GM20431 (cell line): ENCODE measurements around the gene TRABD.

Experiments
- in situ Hi-C: fragments of 300-500 bp; cut with MseI, MboI; formaldehyde crosslinking; loops from one replicate; pipeline ENCODE4 v1.15.0; 2020; ENCODE audit warnings: low sequenced_read_pairs; ENCODE audit not compliant: unreplicated experiment

Gene TRABD

DNA sequence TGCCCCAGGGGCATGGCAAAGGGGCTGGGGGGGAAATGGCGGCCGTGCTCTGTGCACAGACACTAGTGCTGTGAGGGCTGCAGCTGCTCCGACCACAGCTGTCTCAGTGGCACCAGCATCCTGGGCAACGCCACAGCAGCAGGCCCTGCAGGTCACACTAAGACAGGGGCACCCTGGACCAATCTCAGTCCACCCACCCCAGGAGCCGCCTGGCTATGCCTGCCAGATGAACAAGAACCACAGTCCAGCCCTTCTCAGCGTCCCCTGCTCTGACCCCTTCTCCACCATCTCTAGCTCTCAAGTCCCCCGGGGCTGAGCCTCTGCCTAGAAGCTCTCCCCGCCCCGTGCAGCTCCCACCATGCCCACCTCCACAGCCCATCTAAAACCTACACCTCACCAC, 42.7 kb downstream of the TRABD start:
- in situ Hi-C loops = no loop called here

DNA sequence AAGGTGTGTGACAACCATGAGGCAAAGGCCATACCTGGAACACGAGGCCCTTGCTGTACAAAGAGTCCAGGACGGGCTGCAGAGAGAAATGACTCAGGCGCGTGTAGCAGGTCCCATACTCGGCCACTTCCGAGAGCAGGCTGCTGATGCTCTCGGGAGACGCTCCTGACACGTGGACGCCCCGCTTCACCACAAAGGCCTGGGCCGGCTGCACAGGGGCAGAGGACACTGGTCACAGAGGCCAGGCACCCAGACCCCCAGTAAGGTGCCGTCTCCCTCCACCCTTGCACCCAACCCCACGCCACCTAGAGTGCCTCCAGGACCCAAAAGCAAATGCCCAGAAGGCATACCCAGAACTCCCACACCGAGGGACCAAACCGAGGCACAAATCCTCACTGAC, 43.7 kb downstream of the TRABD start:
- in situ Hi-C loops = no loop called here

DNA sequence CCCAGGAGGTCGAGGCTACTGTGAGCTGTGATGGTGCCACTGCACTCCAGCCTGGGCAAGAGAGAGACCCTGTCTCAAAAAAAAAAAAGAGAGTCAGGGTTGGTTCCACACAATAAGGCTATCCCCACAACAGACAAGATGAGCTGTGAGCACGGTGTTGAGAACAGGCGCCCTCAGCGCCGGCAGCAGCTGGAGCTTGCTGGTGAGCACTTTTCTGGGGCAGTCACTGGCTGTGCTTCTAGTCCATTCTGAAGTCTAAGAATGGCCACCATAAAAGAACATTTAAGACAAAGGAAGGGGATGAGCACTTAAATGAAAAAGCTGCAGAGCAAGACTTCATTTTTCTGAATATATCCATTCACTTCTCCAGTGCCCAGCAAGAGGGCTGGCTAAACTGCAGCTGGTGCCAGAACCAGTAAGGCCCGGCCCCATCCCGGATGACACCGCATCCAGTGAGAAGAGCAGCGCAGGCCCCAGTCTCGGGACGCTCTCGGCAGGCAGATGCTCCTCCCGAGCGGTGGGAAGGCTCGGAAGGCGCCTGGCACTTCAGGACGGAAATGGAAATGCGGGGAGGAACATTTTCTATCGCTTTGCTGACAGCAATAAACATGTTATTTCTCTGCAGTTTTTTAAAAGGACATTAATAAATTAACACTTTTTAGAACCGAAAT, 46.9 kb downstream of the TRABD start:
- in situ Hi-C loops = no loop called here

DNA sequence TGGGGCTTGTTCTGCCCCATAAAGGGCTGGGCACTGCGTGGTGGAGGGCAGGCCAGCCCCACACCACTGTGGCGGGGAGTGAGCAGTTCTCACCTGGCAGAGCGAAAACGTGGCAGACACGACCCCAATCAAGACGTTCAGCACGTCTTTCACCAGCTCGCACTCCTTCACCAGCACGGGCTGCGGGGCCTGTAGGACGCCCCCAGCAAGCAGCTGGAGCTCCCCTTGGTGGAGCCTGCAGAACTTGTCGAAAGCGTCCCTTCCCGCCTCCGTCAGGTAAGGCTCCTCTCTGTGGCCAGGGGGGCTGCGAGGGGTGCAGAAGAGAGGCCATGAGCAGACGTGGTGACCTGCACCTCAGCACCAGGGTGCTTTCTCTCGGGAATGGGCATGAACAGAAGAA, 47.5 kb downstream of the TRABD start:
- in situ Hi-C loops = no loop called here

DNA sequence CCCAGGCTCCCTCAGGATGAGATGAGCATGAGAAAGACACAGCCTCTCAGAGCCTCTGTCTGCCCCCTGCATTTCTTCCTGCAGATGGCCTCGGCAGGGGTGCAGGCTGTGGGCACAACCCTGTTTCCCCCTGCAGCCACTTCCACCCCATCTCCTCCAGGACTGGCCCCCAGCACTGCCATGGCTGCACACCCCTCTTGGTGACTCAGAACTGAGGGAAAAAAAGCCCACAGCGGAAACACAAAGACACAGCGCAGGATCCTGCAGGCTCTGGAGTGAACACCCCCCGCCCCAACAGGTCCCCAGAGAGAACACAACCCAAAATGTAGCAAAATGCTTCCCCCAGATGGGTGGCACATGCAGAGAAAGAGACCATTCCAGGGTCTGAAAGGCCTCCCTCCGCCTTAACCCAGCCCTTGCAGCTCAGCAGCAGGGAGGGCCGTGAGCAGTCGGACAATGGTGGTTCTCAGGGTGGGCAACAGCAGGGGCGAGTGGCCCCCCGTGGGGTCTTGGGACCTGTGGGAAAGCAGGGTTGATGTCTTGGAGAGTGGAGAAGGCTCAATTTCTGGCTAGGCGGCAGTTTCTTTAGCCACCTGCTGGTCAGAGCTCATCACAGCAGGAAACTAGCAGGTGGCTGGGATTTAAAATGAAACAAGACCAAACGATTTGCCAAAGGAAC, 51.2 kb downstream of the TRABD start:
- in situ Hi-C loops = no loop called here

DNA sequence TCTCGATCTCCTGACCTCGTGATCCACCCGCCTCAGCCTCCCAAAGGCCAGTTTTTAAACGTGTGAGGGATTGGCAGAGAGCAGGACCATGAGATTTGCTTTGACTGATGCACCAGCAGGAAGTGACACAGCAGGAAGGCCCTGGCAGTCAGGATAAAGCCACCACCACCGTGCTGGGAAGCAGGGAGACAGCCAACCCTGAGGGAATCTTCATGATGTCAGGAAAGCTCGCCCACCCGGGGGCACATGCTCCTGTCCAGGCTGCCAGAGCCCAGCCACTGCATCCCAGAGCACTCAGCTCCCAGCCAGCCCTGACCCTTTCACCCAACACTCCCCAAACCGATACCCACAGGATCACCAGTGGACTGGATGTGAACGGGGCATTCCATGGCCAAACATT, 53.0 kb downstream of the TRABD start:
- in situ Hi-C loops = no loop called here

DNA sequence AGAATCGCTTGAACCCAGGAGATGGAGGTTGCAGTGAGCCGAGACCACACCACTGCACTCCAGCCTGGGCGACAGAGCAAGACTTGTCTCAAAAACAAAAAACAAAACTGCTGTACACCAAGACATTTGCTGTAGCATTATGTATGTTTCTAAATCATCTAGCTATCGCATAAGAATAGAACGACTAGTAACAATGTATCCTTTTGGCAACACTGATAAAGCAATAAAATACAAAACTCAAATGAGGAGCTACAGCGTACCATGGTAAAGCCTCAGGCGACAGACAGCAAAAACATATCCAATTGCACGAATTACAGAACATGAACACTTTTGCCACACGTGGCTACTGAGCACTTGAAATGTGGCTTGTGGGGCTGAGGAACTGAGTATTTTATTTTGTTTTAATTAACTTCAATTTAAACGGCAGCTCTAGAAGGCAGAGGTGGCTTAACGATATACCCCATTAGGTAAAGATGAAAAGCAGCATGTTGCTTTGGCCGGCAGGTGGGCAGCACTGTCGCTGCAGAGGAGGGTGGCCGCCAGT, 56.8 kb downstream of the TRABD start:
- in situ Hi-C loops = no loop called here

DNA sequence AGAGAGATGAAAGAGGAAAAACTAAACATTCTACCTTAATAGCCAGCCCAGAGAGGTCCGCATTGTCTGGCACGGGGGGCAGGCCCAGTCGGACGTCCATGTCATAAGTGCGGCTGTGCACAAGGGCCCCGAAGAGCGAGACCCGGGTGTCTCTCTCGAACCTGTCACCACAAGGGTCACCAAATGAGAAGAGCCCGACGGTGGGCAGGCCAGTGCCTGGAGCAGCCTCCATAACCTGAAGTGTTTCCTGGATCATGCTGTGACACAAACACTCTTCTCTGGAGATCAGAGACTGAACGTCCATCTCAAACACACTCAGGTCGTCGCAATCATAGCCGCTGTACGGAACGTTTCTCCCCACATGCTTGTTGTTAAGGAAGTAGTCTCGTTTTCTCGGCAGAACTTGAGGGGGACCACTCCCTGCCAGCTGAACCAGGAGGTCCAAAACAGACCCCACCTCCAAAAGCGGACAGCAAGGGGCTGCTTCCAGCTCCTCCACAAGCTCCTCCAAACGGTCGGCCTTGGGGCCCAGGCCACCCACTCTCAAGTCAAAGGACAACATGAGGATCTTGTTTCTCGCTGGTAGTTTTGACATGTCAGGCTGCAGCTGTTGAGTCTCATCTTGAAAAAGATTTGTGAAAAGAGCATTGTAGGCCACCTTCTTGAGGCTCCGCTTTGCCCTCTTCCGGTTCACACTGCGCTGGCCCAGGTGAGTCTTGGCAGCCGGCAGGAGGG, 58.1 kb downstream of the TRABD start:
- in situ Hi-C loops = no loop called here

DNA sequence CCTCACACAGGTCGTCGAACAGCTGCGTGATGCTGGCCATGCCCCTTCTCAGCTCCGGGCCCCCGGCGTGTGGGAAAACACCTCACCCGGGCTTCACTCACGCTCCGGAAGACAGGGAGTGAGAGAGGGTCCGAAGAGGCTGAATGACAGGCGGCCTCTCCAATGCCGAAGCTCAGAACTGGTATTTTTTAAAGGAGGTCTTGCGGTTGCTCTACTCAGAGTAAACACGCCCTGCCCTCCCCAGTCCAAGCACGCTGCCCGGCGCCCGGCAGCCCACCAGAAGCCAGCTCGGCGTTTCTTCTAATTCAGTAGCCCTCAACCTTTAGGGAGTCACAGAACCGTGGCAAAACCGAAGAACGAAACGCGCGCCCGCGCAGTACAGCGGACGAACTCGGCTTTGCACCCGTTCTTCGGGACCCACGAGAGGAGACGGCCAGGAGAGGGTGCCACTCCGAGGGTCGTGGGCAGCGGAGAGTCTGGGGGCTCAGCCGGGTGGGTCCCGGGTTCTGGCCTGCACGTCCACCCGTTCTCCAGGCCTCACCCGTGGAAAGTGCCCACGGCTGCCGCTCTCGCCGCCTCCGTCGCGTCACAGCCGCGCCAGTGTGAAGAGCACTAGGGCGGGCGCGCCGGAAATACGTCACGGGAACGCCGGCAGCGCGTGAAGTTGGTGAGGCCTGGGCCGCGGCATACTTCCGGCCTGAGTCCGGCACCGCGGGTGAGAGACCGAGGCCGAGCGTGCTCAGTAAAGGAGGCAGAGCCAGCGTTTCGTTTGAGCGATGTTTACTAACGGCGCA, 58.9 kb downstream of the TRABD start, which contains the start of gene TUBGCP6:
Gene TUBGCP6 (minus strand): TSS at position 604 of the 794 bp plus-strand sequence. CDS start 564 bp downstream, at position 40.
- in situ Hi-C loops = no loop called here

DNA sequence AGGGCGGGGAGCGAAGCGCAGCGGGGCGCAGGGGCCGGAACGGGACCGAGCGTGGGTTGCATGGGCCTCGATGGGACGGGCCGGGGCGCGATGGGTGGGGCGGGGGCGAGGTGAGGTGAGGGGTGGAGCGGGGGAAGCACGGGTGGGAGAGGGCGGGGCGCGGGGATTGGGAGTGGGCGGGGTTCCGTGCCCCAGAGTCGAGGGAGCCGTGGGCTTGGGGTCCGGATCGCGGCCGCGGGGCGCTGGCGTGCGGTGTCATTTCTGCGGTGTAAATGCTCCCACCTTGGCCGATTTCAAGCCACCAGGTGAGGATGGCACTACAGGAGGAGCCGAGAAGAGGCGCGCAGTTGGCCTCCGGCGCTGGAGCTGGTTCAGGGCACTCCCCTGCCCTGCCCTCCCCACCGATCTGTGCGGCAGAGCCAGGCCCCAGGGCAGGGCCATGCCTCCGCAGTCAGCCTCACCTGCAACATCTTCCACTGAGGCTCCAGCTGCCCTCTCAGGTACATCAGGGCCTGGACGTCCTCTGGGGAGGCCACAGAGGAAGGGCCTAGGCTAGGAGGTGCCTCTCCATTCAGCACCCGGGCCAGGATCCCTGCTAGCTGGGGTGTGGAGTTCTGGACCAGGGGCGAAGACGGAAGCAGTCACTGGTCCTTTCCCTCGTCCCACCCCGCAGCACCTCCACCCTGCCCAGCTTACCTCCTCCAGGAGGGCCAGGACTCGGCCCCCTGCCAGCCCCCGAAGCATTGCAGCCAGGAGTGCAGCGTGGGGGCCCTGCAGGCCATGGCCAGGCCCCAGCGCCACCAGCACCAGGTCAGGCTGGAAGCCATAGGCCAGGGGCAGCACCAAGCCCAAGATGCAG, 59.7 kb downstream of the TRABD start:
- in situ Hi-C loops = no loop called here

DNA sequence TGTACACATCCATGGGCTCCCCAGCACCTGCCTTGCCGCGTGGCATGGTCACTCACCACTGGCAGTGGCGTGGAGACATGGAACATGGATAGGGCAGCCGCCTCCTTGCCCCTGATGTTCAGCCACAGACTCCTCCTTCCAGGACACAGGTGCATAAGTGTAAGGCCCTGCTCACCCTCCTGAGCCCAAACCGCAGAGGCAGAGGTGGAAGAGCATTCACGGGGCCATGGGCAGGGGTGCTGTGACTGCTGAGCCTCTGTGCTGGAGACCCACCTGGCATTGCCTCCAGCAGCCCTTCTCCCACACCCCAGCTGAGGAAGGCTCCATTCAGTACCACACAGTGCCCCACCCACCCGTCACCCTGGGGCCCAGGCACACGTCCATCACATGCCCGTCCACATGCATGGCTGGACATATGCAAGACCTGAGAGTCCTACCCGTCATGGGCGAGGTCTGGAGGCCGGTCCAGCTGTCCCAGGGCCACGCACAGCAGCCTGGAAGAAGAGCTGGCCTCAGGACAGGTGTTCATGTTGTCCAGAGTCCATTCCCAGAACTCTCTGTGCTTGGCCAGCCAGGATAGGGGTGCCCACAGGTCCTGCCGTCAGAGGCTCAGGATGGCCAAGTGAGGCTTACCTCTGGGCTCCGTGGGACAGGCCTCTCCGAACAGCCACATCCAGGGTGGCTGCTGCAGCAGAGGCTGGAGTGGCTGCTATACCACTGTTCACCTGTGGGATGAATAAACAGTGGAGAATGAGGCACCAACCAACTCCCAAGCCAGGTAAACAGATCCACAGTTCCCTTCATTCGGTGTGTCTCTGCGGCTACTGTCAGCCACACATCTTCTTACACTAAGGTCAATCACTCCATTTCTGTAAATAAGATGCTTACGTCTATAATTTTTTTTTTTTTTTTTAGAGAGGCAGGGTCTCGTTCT, 60.8 kb downstream of the TRABD start:
- in situ Hi-C loops = no loop called here

DNA sequence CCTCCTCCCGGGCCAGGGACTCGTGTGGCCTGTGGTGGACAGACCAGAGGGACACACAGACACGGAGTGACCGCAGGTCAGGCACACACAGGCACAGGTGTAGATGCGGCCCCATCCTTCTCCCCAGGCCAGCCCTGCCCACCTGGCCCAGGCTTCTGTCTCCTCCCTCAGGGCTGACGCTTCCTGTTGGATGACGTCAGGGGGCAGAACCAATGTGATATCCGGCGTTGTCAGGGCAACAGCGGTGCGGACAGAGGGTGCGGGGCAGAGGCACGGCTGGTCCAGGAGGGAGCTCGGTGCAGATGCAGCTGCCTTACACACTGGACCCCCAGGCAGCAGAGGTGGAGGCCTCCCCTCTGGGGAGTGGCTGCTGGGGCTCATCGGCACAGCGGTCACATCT, 62.0 kb downstream of the TRABD start:
- in situ Hi-C loops = no loop called here

DNA sequence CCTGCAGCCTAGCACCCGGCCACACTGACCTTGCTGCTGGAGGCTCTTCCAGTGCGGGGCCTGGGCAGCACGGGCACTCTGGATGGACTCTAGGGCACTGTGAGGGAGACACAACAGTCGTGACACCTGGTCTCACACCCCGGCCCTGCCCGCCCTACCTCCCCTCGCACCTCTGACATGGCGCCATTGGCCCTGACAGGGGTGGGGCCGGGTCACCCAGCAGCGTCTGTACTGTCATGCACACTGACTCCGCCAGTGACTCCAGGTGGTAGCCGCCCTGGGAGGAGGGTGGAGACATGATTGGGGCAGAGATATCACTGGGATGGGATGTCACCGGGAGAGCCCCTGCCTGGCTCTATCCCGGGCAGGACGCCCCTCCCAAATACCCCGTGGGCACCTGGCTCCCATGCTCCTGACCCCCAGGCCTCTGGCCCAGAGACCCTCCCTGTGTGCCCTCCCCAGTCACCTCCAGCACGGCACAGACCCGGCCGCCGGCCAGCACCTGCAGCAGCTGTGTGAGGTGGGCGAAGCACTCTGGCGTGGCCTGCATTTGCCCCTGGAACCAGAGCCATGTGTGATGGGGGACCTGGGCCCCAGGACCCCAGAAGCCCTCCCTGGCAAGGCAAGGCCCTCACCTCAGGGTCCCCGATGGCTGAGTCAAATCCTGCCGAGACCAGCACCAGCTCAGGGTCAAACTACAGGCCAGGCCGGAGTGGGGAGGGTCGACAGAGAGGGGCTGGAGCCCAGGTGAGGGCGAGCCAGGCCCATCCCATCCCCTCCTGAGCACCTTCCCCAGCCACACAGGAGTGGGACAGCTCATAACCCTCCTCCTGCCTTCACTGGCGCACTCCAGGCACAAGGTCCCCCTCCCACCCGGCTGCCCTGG, 62.7 kb downstream of the TRABD start:
- in situ Hi-C loops = no loop called here
